Measurements from ENCODE around the gene SRRM3. TPM values are rescaled to one million over a fixed set of nuclear protein-coding genes. Genes with fewer than 3 reads are reported as not detected.
"Not testable (repeated sequence)": the region's sequence is repeated elsewhere in the genome, so short reads cannot be mapped to it uniquely, and the experiment has no call there.

The SRRM3 gene
- polyA plus RNA-seq, 10 donors = 0.35 to 0.71 (median 0.48) TPM

GRCh38 chr7:76230214-76230613 is 28.5 kb downstream of the SRRM3 start:
- DNase-seq = no peak

GRCh38 chr7:76231071-76231470 is 29.4 kb downstream of the SRRM3 start:
- DNase-seq = no peak

GRCh38 chr7:76231583-76231982 is 29.9 kb downstream of the SRRM3 start:
- no peak for DNase-seq

- no peak for DNase-seq
These were observed 31.0 kb downstream of the SRRM3 start for GRCh38 chr7:76232698-76233097.

- peak in 1 of 3 donors; percentile 17 for DNase-seq
These were observed 32.0 kb downstream of the SRRM3 start for GRCh38 chr7:76233538-76234281.

GRCh38 chr7:76234282-76234584 is 32.5 kb downstream of the SRRM3 start:
- no peak for DNase-seq

GRCh38 chr7:76234931-76235441 is 33.3 kb downstream of the SRRM3 start:
- DNase-seq = peak; percentile 47 to 67 (median 49)

- no peak for DNase-seq
These were observed 34.5 kb downstream of the SRRM3 start for GRCh38 chr7:76236224-76236623.

- DNase-seq = no peak
These were observed 36.6 kb downstream of the SRRM3 start for GRCh38 chr7:76238326-76238725.

GRCh38 chr7:76241141-76241540 is 39.4 kb downstream of the SRRM3 start:
- no peak for DNase-seq

GRCh38 chr7:76242517-76243063 is 40.9 kb downstream of the SRRM3 start:
- DNase-seq = not testable (repeated sequence)

GRCh38 chr7:76244781-76245391 is 43.2 kb downstream of the SRRM3 start:
- DNase-seq = no peak

GRCh38 chr7:76246804-76247389 is 45.2 kb downstream of the SRRM3 start:
- no peak for DNase-seq

GRCh38 chr7:76247938-76248337 is 46.2 kb downstream of the SRRM3 start:
- no peak for DNase-seq

GRCh38 chr7:76252021-76252420 is 50.3 kb downstream of the SRRM3 start:
- DNase-seq = no peak

- no peak for DNase-seq
These were observed 53.1 kb downstream of the SRRM3 start for GRCh38 chr7:76254781-76255180.

GRCh38 chr7:76257973-76258372 is 56.3 kb downstream of the SRRM3 start:
- DNase-seq = no peak

- no peak for DNase-seq
These were observed 57.7 kb downstream of the SRRM3 start for GRCh38 chr7:76259124-76260093.

- no peak for DNase-seq
These were observed 58.5 kb downstream of the SRRM3 start for GRCh38 chr7:76260171-76260703.

- DNase-seq = no peak
These were observed 59.6 kb downstream of the SRRM3 start for GRCh38 chr7:76261329-76261728.

GRCh38 chr7:76261931-76262330 is 60.2 kb downstream of the SRRM3 start:
- no peak for DNase-seq

Measured in muscle of back (tissue), 11 donors.